ENCODE results near the gene ACCS. TPM values are rescaled to one million over a fixed set of nuclear protein-coding genes. Genes with fewer than 3 reads are reported as not detected.

Gene ACCS
- polyA plus RNA-seq, 1 donor from 2014 or later, result not detected

- no peaks in the 10 kb centered on the region for H3F3A ChIP-seq (ENCODE audit: insufficient read depth, low read length, poor library complexity, severe bottlenecking)
- no peak for TF ChIP-seq TAF1 (IDR thresholded peaks at IDR 0.05; ENCODE audit: low read depth)
- TF ChIP-seq SMC3 (conservative IDR thresholded peaks at IDR 0.05; ENCODE audit: poor library complexity), result no peak
- H3K9ac ChIP-seq (ENCODE audit: low read length), result no peak overlapping the region
- H3K9me3 ChIP-seq (ENCODE audit: low read length), result no peaks in the 10 kb centered on the region
- H4K20me1 ChIP-seq (ENCODE audit: insufficient read depth), result no peaks in the 10 kb centered on the region
- H3K27ac ChIP-seq (ENCODE audit: low read length), result no peak overlapping the region
- no peaks in the 10 kb centered on the region for H3K36me3 ChIP-seq (ENCODE audit: insufficient read depth, low read length)
- no peak overlapping the region for H3K4me3 ChIP-seq (ENCODE audit: low read length)
- no peaks in the 10 kb centered on the region for H3K79me2 ChIP-seq (replicated peaks; ENCODE audit: insufficient read depth, low read length)
- no peaks in the 10 kb centered on the region for H3K9me2 ChIP-seq (ENCODE audit: insufficient read depth, low read length)
- H2AFZ ChIP-seq (ENCODE audit: low read depth, low read length), result no peak overlapping the region
- no peak overlapping the region for H3K4me2 ChIP-seq (ENCODE audit: low read length)
- H3K27me3 ChIP-seq (ENCODE audit: insufficient read depth, low read depth, low read length), result no peaks in the 10 kb centered on the region
Observed at GRCh38 chr11:44058275-44058674, 7.8 kb upstream of the ACCS start.

GRCh38 chr11:44065161-44065661 is 859 bp upstream of the ACCS start:
- no peaks in the 10 kb centered on the region for H3K9me2 ChIP-seq (ENCODE audit: insufficient read depth, low read length)
- H3K4me2 ChIP-seq (ENCODE audit: low read length), result no peak overlapping the region
- no peaks in the 10 kb centered on the region for H3K79me2 ChIP-seq (replicated peaks; ENCODE audit: insufficient read depth, low read length)
- H3K9ac ChIP-seq (ENCODE audit: low read length), result no peak overlapping the region
- no peaks in the 10 kb centered on the region for H3K36me3 ChIP-seq (ENCODE audit: insufficient read depth, low read length)
- peaks cover 13% of the 10 kb centered on the region for H3K27me3 ChIP-seq (ENCODE audit: insufficient read depth, low read depth, low read length)
- H3K27ac ChIP-seq (ENCODE audit: low read length), result no peak overlapping the region
- no peaks in the 10 kb centered on the region for H4K20me1 ChIP-seq (ENCODE audit: insufficient read depth)
- TF ChIP-seq EZH2 (IDR thresholded peaks at IDR 0.05; ENCODE audit: borderline replicate concordance, insufficient read depth, low read length, poor library complexity, severe bottlenecking), result no peak
- TF ChIP-seq CTCF (IDR thresholded peaks at IDR 0.05; ENCODE audit: poor library complexity, severe bottlenecking), result no peak
- no peak for TF ChIP-seq EP300 (conservative IDR thresholded peaks at IDR 0.05; ENCODE audit: poor library complexity, severe bottlenecking)
- TF ChIP-seq REST (IDR thresholded peaks at IDR 0.05; ENCODE audit: borderline replicate concordance), result no peak
- no peak for TF ChIP-seq TAF1 (IDR thresholded peaks at IDR 0.05; ENCODE audit: low read depth)
- H3F3A ChIP-seq (ENCODE audit: insufficient read depth, low read length, poor library complexity, severe bottlenecking), result no peaks in the 10 kb centered on the region
- H3K4me3 ChIP-seq (ENCODE audit: low read length), result no peak overlapping the region
- H3K9me3 ChIP-seq (ENCODE audit: low read length), result no peaks in the 10 kb centered on the region
- no peak overlapping the region for H2AFZ ChIP-seq (ENCODE audit: low read depth, low read length)

GRCh38 chr11:44066732-44067141 is 667 bp downstream of the ACCS start:
- H3K36me3 ChIP-seq (ENCODE audit: insufficient read depth, low read length), result no peaks in the 10 kb centered on the region
- H3K9me3 ChIP-seq (ENCODE audit: low read length), result no peaks in the 10 kb centered on the region
- H3K27ac ChIP-seq (ENCODE audit: low read length), result no peak overlapping the region
- no peaks in the 10 kb centered on the region for H3K9me2 ChIP-seq (ENCODE audit: insufficient read depth, low read length)
- H3K4me2 ChIP-seq (ENCODE audit: low read length), result no peak overlapping the region
- H3K79me2 ChIP-seq (replicated peaks; ENCODE audit: insufficient read depth, low read length), result no peaks in the 10 kb centered on the region
- no peaks in the 10 kb centered on the region for H3F3A ChIP-seq (ENCODE audit: insufficient read depth, low read length, poor library complexity, severe bottlenecking)
- TF ChIP-seq CTCF (IDR thresholded peaks at IDR 0.05; ENCODE audit: poor library complexity, severe bottlenecking) (no peak), MXI1 (conservative IDR thresholded peaks at IDR 0.05; ENCODE audit: poor library complexity, severe bottlenecking) (no peak), RAD21 (conservative IDR thresholded peaks at IDR 0.05) (no peak)
- H3K9ac ChIP-seq (ENCODE audit: low read length), result no peak overlapping the region
- no peak overlapping the region for H2AFZ ChIP-seq (ENCODE audit: low read depth, low read length)
- H4K20me1 ChIP-seq (ENCODE audit: insufficient read depth), result no peaks in the 10 kb centered on the region
- no peak overlapping the region for H3K4me3 ChIP-seq (ENCODE audit: low read length)
- peaks cover 13% of the 10 kb centered on the region for H3K27me3 ChIP-seq (ENCODE audit: insufficient read depth, low read depth, low read length)

Data from neural cell (in vitro differentiated cells).